A549 (cell line): ENCODE data around the gene KCP. TPM values are rescaled to one million over a fixed set of nuclear protein-coding genes. Genes with fewer than 3 reads are reported as not detected.

Experiments used
- ATAC-seq, 2 experiments: fragments of 200-7000 bp in 1 of 2; fragments of >200 bp in 1 of 2; cut with Nextera tagmentation in 1 of 2; cut with Tn5 transposase in 1 of 2; 3 replicates each; pipeline versions ENCODE4 v1.8.0 to v1.9.1; 2018 to 2020; ENCODE audit warnings: mild to moderate bottlenecking in 1 of 2, moderate library complexity in 1 of 2
- CTCF ChIA-PET: fragments of 300-600 bp; sonication (Branson Sonifier 250); formaldehyde crosslinking; extraction: SDS; loops from one replicate; lab custom pipeline; 2021; ENCODE audit warnings: antibody characterized with exemption, inconsistent platforms; lab: Yijun Ruan, JAX
- POLR2A ChIA-PET: fragments of 350-600 bp; formaldehyde crosslinking; extraction: SDS; loops from one replicate; lab custom pipeline; 2021; ENCODE audit warnings: antibody characterized with exemption, inconsistent platforms; lab: Yijun Ruan, JAX
- DNase-seq, 2 experiments: peaks; one replicate each; pipeline versions ENCODE4 v3.0.0 to v3.0.0-alpha.2; 2011 to 2016; ENCODE audit warnings: low read depth in 1 of 2, low spot score in 1 of 2
- FAIRE-seq: peaks from 2 replicates; lab custom pipeline; 2011; peaks lifted over from hg19 to GRCh38; lab: Jason Lieb, UNC
- H3K27ac ChIP-seq, 2 experiments: fragments of >200 bp; sonication (Bioruptor Twin); formaldehyde crosslinking; 3 replicates each; pipeline ENCODE4 v1.5.1; 2016 to 2017
- H3K4me1 ChIP-seq: fragments of >200 bp; sonication (Bioruptor Twin); formaldehyde crosslinking; 3 replicates; pipeline ENCODE4 v1.6.1; 2016
- H3K4me2 ChIP-seq: fragments of >200 bp; sonication (Bioruptor Twin); formaldehyde crosslinking; 3 replicates; pipeline ENCODE4 v1.6.1; 2016
- H3K4me3 ChIP-seq: fragments of >200 bp; sonication (Bioruptor Twin); formaldehyde crosslinking; 3 replicates; pipeline ENCODE4 v1.5.1; 2016
- H3K9me3 ChIP-seq: fragments of >200 bp; sonication (Bioruptor Twin); formaldehyde crosslinking; 3 replicates; pipeline ENCODE4 v1.6.1; 2016
- BCL3 ChIP-seq: fragments of >200 bp; sonication (Bioruptor Twin); formaldehyde crosslinking; IDR thresholded peaks from 3 replicates; pipeline ENCODE4 v1.6.1; 2016
- CBX2 ChIP-seq: fragments of 200-600 bp; sonication (generic); IDR thresholded peaks from 2 replicates; pipeline ENCODE4 v1.6.1; 2016; ENCODE audit warnings: low read depth, mild to moderate bottlenecking, borderline replicate concordance
- CBX8 ChIP-seq: fragments of 200-600 bp; sonication (generic); IDR thresholded peaks from 2 replicates; pipeline ENCODE4 v1.6.1; 2016
- CEBPB ChIP-seq, 2 experiments: fragments of >200 bp in 1 of 2; sonication (Bioruptor Twin) in 1 of 2; formaldehyde crosslinking in 1 of 2; IDR thresholded peaks; 2 replicates each; pipeline ENCODE4 v1.6.1; 2012 to 2016
- CTCF ChIP-seq: fragments of >200 bp; sonication (Bioruptor Twin); formaldehyde crosslinking; IDR thresholded peaks from 3 replicates; pipeline ENCODE4 v1.5.1; 2016
- EHF ChIP-seq: fragments of 250-450 bp; sonication (Bioruptor Pico); IDR thresholded peaks from 2 replicates; pipeline ENCODE4 v1.5.0; 2020; ENCODE audit warnings: mild to moderate bottlenecking
- HES2 ChIP-seq: fragments of >200 bp; sonication (Bioruptor Twin); formaldehyde crosslinking; IDR thresholded peaks from 2 replicates; pipeline ENCODE4 v1.6.1; 2016
- HOXB13 ChIP-seq: fragments of 250-450 bp; sonication (Bioruptor Pico); IDR thresholded peaks from 2 replicates; pipeline ENCODE4 v1.5.0; 2020; ENCODE audit warnings: low read depth, mild to moderate bottlenecking, moderate library complexity
- JUN ChIP-seq, 2 experiments: fragments of >200 bp; sonication (Bioruptor Twin); formaldehyde crosslinking; IDR thresholded peaks; 2 replicates in 1 of 2; 3 replicates in 1 of 2; pipeline ENCODE4 v1.6.1; 2016 to 2017
- JUNB ChIP-seq: fragments of >200 bp; sonication (Bioruptor Twin); formaldehyde crosslinking; IDR thresholded peaks from 2 replicates; pipeline ENCODE4 v1.6.1; 2016
- KDM1A ChIP-seq: fragments of 200-600 bp; sonication (generic); IDR thresholded peaks from 2 replicates; pipeline ENCODE4 v1.6.1; 2016; ENCODE audit warnings: low read depth, mild to moderate bottlenecking
- KDM5A ChIP-seq: fragments of 200-600 bp; sonication (generic); IDR thresholded peaks from 2 replicates; pipeline ENCODE4 v1.6.1; 2016; ENCODE audit warnings: antibody characterized with exemption, mild to moderate bottlenecking
- NR3C1 ChIP-seq: fragments of >200 bp; sonication (Bioruptor Twin); formaldehyde crosslinking; IDR thresholded peaks from 3 replicates; pipeline ENCODE4 v1.6.1; 2017
- POLR2A ChIP-seq: IDR thresholded peaks from 2 replicates; pipeline ENCODE4 v1.6.1; 2012; ENCODE audit warnings: mild to moderate bottlenecking, low read length
- RAD21 ChIP-seq, 2 experiments: fragments of >200 bp in 1 of 2; sonication (Bioruptor Twin) in 1 of 2; formaldehyde crosslinking in 1 of 2; IDR thresholded peaks in 1 of 2; conservative IDR thresholded peaks in 1 of 2; 2 replicates in 1 of 2; 3 replicates in 1 of 2; pipeline ENCODE4 v1.6.1; 2012 to 2018; ENCODE audit warnings: inconsistent platforms in 1 of 2
- RFX5 ChIP-seq: fragments of 450-650 bp; IDR thresholded peaks from 2 replicates; pipeline ENCODE4 v1.7.1; 2014; ENCODE audit warnings: antibody characterized with exemption, mild to moderate bottlenecking, moderate library complexity
- RNF2 ChIP-seq: fragments of 200-600 bp; sonication (generic); IDR thresholded peaks from 2 replicates; pipeline ENCODE4 v1.6.1; 2016; ENCODE audit warnings: low read depth, mild to moderate bottlenecking, antibody characterized with exemption, moderate library complexity, borderline replicate concordance
- SMC3 ChIP-seq: fragments of >200 bp; sonication (Bioruptor Twin); formaldehyde crosslinking; IDR thresholded peaks from 3 replicates; pipeline ENCODE4 v1.6.1; 2018; ENCODE audit warnings: inconsistent platforms
- SREBF2 ChIP-seq: fragments of 450-650 bp; IDR thresholded peaks from 2 replicates; pipeline ENCODE4 v1.6.1; 2014; ENCODE audit warnings: mild to moderate bottlenecking, moderate library complexity
- TFCP2L1 ChIP-seq: fragments of 250-450 bp; sonication (Bioruptor Pico); IDR thresholded peaks from 2 replicates; pipeline ENCODE4 v1.5.0; 2021; ENCODE audit warnings: mild to moderate bottlenecking
- USF2 ChIP-seq: fragments of 450-650 bp; IDR thresholded peaks from 2 replicates; pipeline ENCODE4 v1.6.1; 2014; ENCODE audit warnings: antibody characterized with exemption
- WGBS: methylation state at CpG from one replicate; pipeline ENCODE4 v1.1.6; 2017; ENCODE audit errors: missing lambda C conversion rate; 5-methylcytosine and 5-hydroxymethylcytosine counted together
- polyA plus RNA-seq, 4 experiments: library from polyadenylated mRNA; depleted of rRNA in 3 of 4; stranded (reverse); fragments of >200 nt; fragmentation: RNase III in 1 of 4; extraction: RNeasy Plus Mini Kit Qiagen cat#74134 plus additional on column Dnase treatment in 1 of 4; gene quantifications; 2 replicates in 3 of 4; 3 replicates in 1 of 4; pipeline ENCODE4 v1.2.3, GENCODE V29; 2011 to 2017

Gene KCP
- polyA plus RNA-seq, 2 of the 4 experiments (the other 2 are of a cell fraction): 0.14 TPM; not detected in 1

- Histone ChIP-seq H3K27ac (no peak overlapping the region), H3K4me1 (no peaks in the 10 kb centered on the region), H3K4me3 (no peak overlapping the region), H3K4me2 (no peak overlapping the region), H3K9me3 (no peaks in the 10 kb centered on the region)
- ATAC-seq: peak; percentile 41 to 80
- CTCF ChIA-PET: interaction anchor here (0.5 to 9.4 kb wide), 61 partner anchors 8 to 540 kb away, joined by 3 to 225 read pairs (median 4); partner anchors contain the start of genes ATP6V1F, CCDC136, IRF5 and RBM28
- POLR2A ChIA-PET: no interaction called here
- TF ChIP-seq RAD21 (conservative IDR thresholded peaks at IDR 0.05 in 1 of 2, IDR thresholded peaks at IDR 0.05 in 1 of 2) (peak; percentile 76 to 78), SREBF2 (no peak), USF2 (no peak), JUN (IDR thresholded peaks at IDR 0.05) (no peak), POLR2A (no peak), NR3C1 (no peak), SMC3 (peak; percentile 72), HES2 (no peak), CEBPB (IDR thresholded peaks at IDR 0.05) (no peak), HOXB13 (CRISPR knock-in tag) (no peak), EHF (CRISPR knock-in tag) (no peak), CTCF (peak; percentile 91), TFCP2L1 (no peak), CBX2 (no peak), CBX8 (no peak), JUNB (no peak), KDM1A (no peak), RFX5 (no peak)
- no peak for FAIRE-seq
- 43% methylated on average over 15 of the region's 19 CpGs for WGBS
- DNase-seq: peak; percentile 74 to 93
Observed at GRCh38 chr7:128883622-128884448, 26.7 kb downstream of the KCP start.

- ATAC-seq (no peak), DNase-seq (no peak), FAIRE-seq (no peak)
- ChIA-PET CTCF (interaction anchor here (1.1 to 9.4 kb wide), 7 partner anchors 14 to 464 kb away, joined by 3 to 225 read pairs (median 23); partner anchors contain the start of gene ATP6V1F), POLR2A (no interaction called here)
- H3K4me2 ChIP-seq: no peak overlapping the region
- 58% methylated on average over 8 of the region's 8 CpGs for WGBS
- no peak overlapping the region for H3K27ac ChIP-seq
- no peaks in the 10 kb centered on the region for H3K9me3 ChIP-seq
- H3K4me3 ChIP-seq: no peak overlapping the region
- no peaks in the 10 kb centered on the region for H3K4me1 ChIP-seq
- no peak for TF ChIP-seq TFCP2L1
- no peak for TF ChIP-seq BCL3
- no peak for TF ChIP-seq HOXB13 (CRISPR knock-in tag)
- TF ChIP-seq KDM5A: no peak
- no peak for TF ChIP-seq USF2
- TF ChIP-seq RNF2: no peak
- TF ChIP-seq CEBPB (IDR thresholded peaks at IDR 0.05): no peak
Observed at GRCh38 chr7:128882134-128882533, 28.4 kb downstream of the KCP start.
